Testis (tissue), 2 donors: ENCODE results near the gene NPNT.
"Not testable (repeated sequence)": the region's sequence is repeated elsewhere in the genome, so short reads cannot be mapped to it uniquely, and the experiment has no call there.

Experiments
- CTCF ChIP-seq, 3 experiments: fragments of 450-650 bp in 2 of 3; fragments of 200-600 bp in 1 of 3; sonication (generic) in 1 of 3; IDR thresholded peaks; one replicate each; pipeline ENCODE4 v1.5.1; 2016 to 2019; ENCODE audit warnings: antibody characterized with exemption in 3 of 3, mild to moderate bottlenecking in 2 of 3, moderate library complexity in 1 of 3
- POLR2A ChIP-seq: fragments of 450-650 bp; IDR thresholded peaks from one replicate; pipeline ENCODE4 v1.6.1; 2017; ENCODE audit warnings: antibody characterized with exemption, mild to moderate bottlenecking, moderate library complexity

- not testable (repeated sequence) for TF ChIP-seq CTCF (IDR thresholded peaks at IDR 0.05); POLR2A
Measured at GRCh38 chr4:105848359-105848758, 46.9 kb upstream of the NPNT start.
